ENCODE results near the gene COX4I1. TPM values are rescaled to one million over a fixed set of nuclear protein-coding genes. Genes with fewer than 3 reads are reported as not detected.

COX4I1 gene
- total RNA-seq, 1 donor: 297 TPM

GRCh38 chr16:85796599-85796998 lies 2.9 kb upstream of the COX4I1 start:
- peaks cover 36% of the 10 kb centered on the region for H3K36me3 ChIP-seq (ENCODE audit: insufficient read depth, low read length)

GRCh38 chr16:85798283-85798776 lies 1.2 kb upstream of the COX4I1 start:
- Histone ChIP-seq H3K36me3 (ENCODE audit: insufficient read depth, low read length) (peaks cover 44% of the 10 kb centered on the region), H3K9me3 (ENCODE audit: low read depth, low read length) (no peaks in the 10 kb centered on the region), H3K79me2 (ENCODE audit: insufficient read depth, low read length) (peaks cover 97% of the 10 kb centered on the region), H2AFZ (ENCODE audit: low read length) (peak overlapping the region; percentile 70), H4K20me1 (ENCODE audit: insufficient read depth, low read length) (peaks cover 66% of the 10 kb centered on the region), H3K27ac (ENCODE audit: low read depth, low read length) (peak overlapping the region; percentile 97), H3K27me3 (ENCODE audit: insufficient read depth, low read length) (no peaks in the 10 kb centered on the region), H3K4me3 (ENCODE audit: insufficient read depth, low read length) (peak overlapping the region; percentile 96), H3K4me1 (ENCODE audit: insufficient read depth, low read length) (peaks cover 9% of the 10 kb centered on the region), H3K4me2 (ENCODE audit: insufficient read depth, low read length) (peak overlapping the region; percentile 99)
- DNase-seq (ENCODE audit: insufficient read length, low spot score, missing footprints): peak; percentile 89
- no peak for TF ChIP-seq CTCF (IDR thresholded peaks at IDR 0.05; ENCODE audit: extremely low read depth, low read depth, low read length)

More at GRCh38 chr16:85796599-85796998, 2.9 kb upstream of the COX4I1 start:
- no peak for TF ChIP-seq CTCF (IDR thresholded peaks at IDR 0.05; ENCODE audit: extremely low read depth, low read depth, low read length)
- H3K9me3 ChIP-seq (ENCODE audit: low read depth, low read length): no peaks in the 10 kb centered on the region
- no peaks in the 10 kb centered on the region for H3K27me3 ChIP-seq (ENCODE audit: insufficient read depth, low read length)
- peaks cover 100% of the 10 kb centered on the region for H3K79me2 ChIP-seq (ENCODE audit: insufficient read depth, low read length)
- H3K4me2 ChIP-seq (ENCODE audit: insufficient read depth, low read length): no peak overlapping the region
- no peak overlapping the region for H3K27ac ChIP-seq (ENCODE audit: low read depth, low read length)
- H3K4me3 ChIP-seq (ENCODE audit: insufficient read depth, low read length): no peak overlapping the region
- no peak overlapping the region for H2AFZ ChIP-seq (ENCODE audit: low read length)
- no peak for DNase-seq (ENCODE audit: insufficient read length, low spot score, missing footprints)
- H4K20me1 ChIP-seq (ENCODE audit: insufficient read depth, low read length): peaks cover 75% of the 10 kb centered on the region
- peaks cover 9% of the 10 kb centered on the region for H3K4me1 ChIP-seq (ENCODE audit: insufficient read depth, low read length)

- Histone ChIP-seq H3K27ac (ENCODE audit: low read depth, low read length) (peak overlapping the region; percentile 97), H2AFZ (ENCODE audit: low read length) (peak overlapping the region; percentile 70), H3K79me2 (ENCODE audit: insufficient read depth, low read length) (peaks cover 93% of the 10 kb centered on the region), H3K4me1 (ENCODE audit: insufficient read depth, low read length) (peaks cover 9% of the 10 kb centered on the region), H3K27me3 (ENCODE audit: insufficient read depth, low read length) (no peaks in the 10 kb centered on the region), H3K9me3 (ENCODE audit: low read depth, low read length) (no peaks in the 10 kb centered on the region), H4K20me1 (ENCODE audit: insufficient read depth, low read length) (peaks cover 66% of the 10 kb centered on the region), H3K36me3 (ENCODE audit: insufficient read depth, low read length) (peaks cover 51% of the 10 kb centered on the region), H3K4me3 (ENCODE audit: insufficient read depth, low read length) (peak overlapping the region; percentile 96), H3K4me2 (ENCODE audit: insufficient read depth, low read length) (peak overlapping the region; percentile 99)
- peak; percentile 5 for TF ChIP-seq CTCF (IDR thresholded peaks at IDR 0.05; ENCODE audit: extremely low read depth, low read depth, low read length)
- DNase-seq (ENCODE audit: insufficient read length, low spot score, missing footprints): peak; percentile 96
These were observed 496 bp upstream of the COX4I1 start for GRCh38 chr16:85798901-85799496.

- H3K27ac ChIP-seq (ENCODE audit: low read depth, low read length): peak overlapping the region; percentile 97
- no peaks in the 10 kb centered on the region for H3K27me3 ChIP-seq (ENCODE audit: insufficient read depth, low read length)
- peak; percentile 89 for DNase-seq (ENCODE audit: insufficient read length, low spot score, missing footprints)
- peaks cover 9% of the 10 kb centered on the region for H3K4me1 ChIP-seq (ENCODE audit: insufficient read depth, low read length)
- peak overlapping the region; percentile 96 for H3K4me3 ChIP-seq (ENCODE audit: insufficient read depth, low read length)
- H3K4me2 ChIP-seq (ENCODE audit: insufficient read depth, low read length): peak overlapping the region; percentile 99
- H4K20me1 ChIP-seq (ENCODE audit: insufficient read depth, low read length): peaks cover 55% of the 10 kb centered on the region
- H3K9me3 ChIP-seq (ENCODE audit: low read depth, low read length): no peaks in the 10 kb centered on the region
- H2AFZ ChIP-seq (ENCODE audit: low read length): peak overlapping the region; percentile 70
- peaks cover 57% of the 10 kb centered on the region for H3K36me3 ChIP-seq (ENCODE audit: insufficient read depth, low read length)
- peaks cover 80% of the 10 kb centered on the region for H3K79me2 ChIP-seq (ENCODE audit: insufficient read depth, low read length)
- no peak for TF ChIP-seq CTCF (IDR thresholded peaks at IDR 0.05; ENCODE audit: extremely low read depth, low read depth, low read length)
These were observed 800 bp downstream of the COX4I1 start for GRCh38 chr16:85800321-85800669.
